Chondrocyte (in vitro differentiated cells): Measurements from ENCODE around the gene DNPEP. TPM values are rescaled to one million over a fixed set of nuclear protein-coding genes. Genes with fewer than 3 reads are reported as not detected.

Experiments
- DNase-seq: peaks from one replicate; pipeline ENCODE4 v3.0.0; 2021; ENCODE audit warnings: mixed read lengths, low spot score
- H3K27ac Mint-ChIP-seq: one replicate; pipeline ENCODE4 v1.8.0; 2021; ENCODE audit warnings: mild to moderate bottlenecking, moderate library complexity, mixed read lengths; ENCODE audit not compliant: unreplicated experiment
- H3K27me3 Mint-ChIP-seq: 2 replicates; pipeline ENCODE4 v1.8.0; 2021; ENCODE audit warnings: low read depth, mixed read lengths
- H3K36me3 Mint-ChIP-seq: 2 replicates; pipeline ENCODE4 v1.8.0; 2021; ENCODE audit warnings: low read depth, mixed read lengths
- H3K4me1 Mint-ChIP-seq: 2 replicates; pipeline ENCODE4 v1.8.0; 2021; ENCODE audit warnings: low read depth, mild to moderate bottlenecking, mixed read lengths
- H3K4me3 Mint-ChIP-seq: one replicate; pipeline ENCODE4 v1.8.0; 2021; ENCODE audit warnings: mild to moderate bottlenecking, moderate library complexity, mixed read lengths; ENCODE audit not compliant: unreplicated experiment
- H3K9me3 Mint-ChIP-seq: 2 replicates; pipeline ENCODE4 v1.8.0; 2021; ENCODE audit warnings: low read depth, mixed read lengths
- CTCF ChIP-seq: fragments of 200-600 bp; sonication (generic); IDR thresholded peaks from 2 replicates; pipeline ENCODE4 v1.5.0; 2021; ENCODE audit warnings: antibody characterized with exemption, mild to moderate bottlenecking, moderate library complexity
- long read RNA-seq: library from polyadenylated mRNA; stranded (forward); transcript quantifications from one replicate; pipeline ENCODE4 v2.0.0, GENCODE V29; 2021
- total RNA-seq: library from RNA; stranded (reverse); gene quantifications from 3 replicates; pipeline ENCODE4 v1.2.1, GENCODE V29; 2021

The DNPEP gene
- total RNA-seq, result 42.3 to 47.9 TPM (median 43.5 TPM) in 3 replicates
- long read RNA-seq, transcript DNPEP-203 (15 exons, 1,657 nt), result minor isoform, 10 of 91 reads
- long read RNA-seq, transcript DNPEP-201 (15 exons, 2,425 nt), result major isoform, 59 of 91 reads
- long read RNA-seq, transcript DNPEP-217 (15 exons, 2,408 nt), result minor isoform, 10 of 91 reads
- long read RNA-seq, partial matches to known transcripts, result 4 of 91 reads
- long read RNA-seq, other reads (novel, unspliced or antisense), result 8 of 91 reads

- Mint-ChIP-seq H3K4me3 (peak within 1 kb of the TSS; percentile 91), H3K27me3 (peaks cover under 1% of the 10 kb centered on the region), H3K9me3 (no peaks in the 10 kb centered on the region), H3K4me1 (peaks cover 14% of the 10 kb centered on the region), H3K36me3 (peaks cover 10% of the 10 kb centered on the region), H3K27ac (peak within 1 kb of the TSS; percentile 97)
- peak; percentile 18 for TF ChIP-seq CTCF
- DNase-seq, result peak; percentile 97
These were observed at the start of gene DNPEP for GRCh38 chr2:219387306-219388120. TSS of gene DNPEP (minus strand) at chr2:219387912. CDS start at chr2:219387794, 118 bp downstream.

GRCh38 chr2:219437141-219437540 is 49.4 kb upstream of the DNPEP start:
- no peak for TF ChIP-seq CTCF
- Mint-ChIP-seq H3K36me3 (no peaks in the 10 kb centered on the region), H3K4me3 (no peak overlapping the region), H3K9me3 (no peaks in the 10 kb centered on the region), H3K27me3 (no peaks in the 10 kb centered on the region), H3K4me1 (peaks cover 11% of the 10 kb centered on the region), H3K27ac (no peak overlapping the region)
- no peak for DNase-seq

- no peak overlapping the region for H3K4me3 Mint-ChIP-seq
- H3K4me1 Mint-ChIP-seq, result peaks cover 10% of the 10 kb centered on the region
- no peaks in the 10 kb centered on the region for H3K9me3 Mint-ChIP-seq
- H3K36me3 Mint-ChIP-seq, result no peaks in the 10 kb centered on the region
- no peak overlapping the region for H3K27ac Mint-ChIP-seq
- H3K27me3 Mint-ChIP-seq, result no peaks in the 10 kb centered on the region
- TF ChIP-seq CTCF, result no peak
- no peak for DNase-seq
These were observed 48.8 kb upstream of the DNPEP start for GRCh38 chr2:219436491-219436890.

- no peak overlapping the region for H3K27ac Mint-ChIP-seq
- DNase-seq, result no peak
- H3K4me3 Mint-ChIP-seq, result no peak overlapping the region
- H3K9me3 Mint-ChIP-seq, result no peaks in the 10 kb centered on the region
- no peaks in the 10 kb centered on the region for H3K27me3 Mint-ChIP-seq
- peaks cover 7% of the 10 kb centered on the region for H3K4me1 Mint-ChIP-seq
- no peak for TF ChIP-seq CTCF
- no peaks in the 10 kb centered on the region for H3K36me3 Mint-ChIP-seq
These were observed 48.0 kb upstream of the DNPEP start for GRCh38 chr2:219435701-219436100.

- Mint-ChIP-seq H3K27ac (no peak within 1 kb of the TSS), H3K4me1 (peaks cover 12% of the 10 kb centered on the region), H3K36me3 (no peaks in the 10 kb centered on the region), H3K4me3 (no peak within 1 kb of the TSS), H3K27me3 (no peaks in the 10 kb centered on the region), H3K9me3 (no peaks in the 10 kb centered on the region)
- DNase-seq, result peak; percentile 81
- no peak for TF ChIP-seq CTCF
These were observed 47.2 kb upstream of the DNPEP start, which contains the start of gene SPEG for GRCh38 chr2:219434718-219435525. TSS of gene SPEG (plus strand) at chr2:219434843. CDS start at chr2:219434978, 135 bp downstream.
